CD4-positive, alpha-beta T cell (primary cell): ENCODE measurements around the gene EEF1G. TPM values are rescaled to one million over a fixed set of nuclear protein-coding genes. Genes with fewer than 3 reads are reported as not detected.
A peak's percentile ranks its signal among the peaks of the same experiment; 100 is the strongest.

Experiments
- ATAC-seq: fragments of 200-7000 bp; cut with Tn5 transposase; one replicate; pipeline ENCODE4 v1.10.0; 2022; ENCODE audit warnings: mild to moderate bottlenecking; ENCODE audit not compliant: poor library complexity
- CTCF ChIA-PET: fragments of 350-600 bp; sonication (Branson Sonifier 250); formaldehyde crosslinking; loops from one replicate; lab custom pipeline; 2021; ENCODE audit warnings: antibody characterized with exemption, inconsistent platforms; lab: Charles Lee
- POLR2A ChIA-PET: fragments of 350-600 bp; sonication (Branson Sonifier 250); formaldehyde crosslinking; loops from one replicate; lab custom pipeline; 2021; ENCODE audit warnings: antibody characterized with exemption, inconsistent platforms; lab: Charles Lee
- DNase-seq, 14 experiments: peaks; one replicate each; pipeline ENCODE4 v3.0.0-alpha.2; 2013 to 2020; ENCODE audit warnings: mixed read lengths in 2 of 14
- H3K27ac ChIP-seq, 2 donors: one replicate each; pipeline versions ENCODE4 v1.5.1 to v1.7.0; 2013; ENCODE audit warnings: low read length in 2 of 2, low read depth in 1 of 2, mild to moderate bottlenecking in 1 of 2
- H3K27me3 ChIP-seq, 2 experiments: 1 replicate in 1 of 2; 2 replicates in 1 of 2; pipeline versions ENCODE4 v1.6.1 to v1.7.0; 2013; ENCODE audit warnings: low read length in 2 of 2, control low read depth in 1 of 2, mild to moderate bottlenecking in 1 of 2, moderate library complexity in 1 of 2; ENCODE audit not compliant: insufficient read depth in 2 of 2, control insufficient read depth in 1 of 2
- H3K36me3 ChIP-seq: one replicate; pipeline ENCODE4 v1.6.1; 2013; ENCODE audit warnings: low read length, control low read depth; ENCODE audit not compliant: insufficient read depth
- H3K4me1 ChIP-seq: one replicate; pipeline ENCODE4 v1.6.1; 2013; ENCODE audit warnings: low read length, control low read depth; ENCODE audit not compliant: insufficient read depth
- H3K4me3 ChIP-seq: one replicate; pipeline ENCODE4 v1.5.1; 2013; ENCODE audit warnings: mild to moderate bottlenecking, low read length, moderate library complexity
- H3K9me3 ChIP-seq, 2 experiments: 1 replicate in 1 of 2; 2 replicates in 1 of 2; pipeline versions ENCODE4 v1.6.1 to v1.7.0; 2013; ENCODE audit warnings: low read length in 2 of 2, mild to moderate bottlenecking in 2 of 2, control low read depth in 1 of 2, moderate library complexity in 1 of 2; ENCODE audit not compliant: control insufficient read depth in 1 of 2, insufficient read depth in 1 of 2
- H3K27ac Mint-ChIP-seq: one replicate; pipeline ENCODE4 v1.8.0; 2020; ENCODE audit warnings: mixed read lengths
- H3K27me3 Mint-ChIP-seq: one replicate; pipeline ENCODE4 v1.8.0; 2021; ENCODE audit warnings: mixed read lengths
- H3K36me3 Mint-ChIP-seq: one replicate; pipeline ENCODE4 v1.8.0; 2021; ENCODE audit warnings: low read depth, mixed read lengths
- H3K4me1 Mint-ChIP-seq: one replicate; pipeline ENCODE4 v1.8.0; 2021; ENCODE audit warnings: low read depth, mixed read lengths
- H3K4me3 Mint-ChIP-seq: one replicate; pipeline ENCODE4 v1.8.0; 2020; ENCODE audit warnings: mild to moderate bottlenecking, mixed read lengths
- H3K9me3 Mint-ChIP-seq: one replicate; pipeline ENCODE4 v1.8.0; 2020; ENCODE audit warnings: mixed read lengths
- CTCF ChIP-seq: fragments of 200-600 bp; IDR thresholded peaks from one replicate; pipeline ENCODE4 v1.8.0; 2022; ENCODE audit warnings: antibody characterized with exemption, mild to moderate bottlenecking
- intact Hi-C, 2 experiments: fragments of 100-400 bp; cut with DNase I in 1 of 2; cut with micrococcal nuclease in 1 of 2; formaldehyde crosslinking; loops; one replicate each; pipeline versions ENCODE4 v1.15.1 to v1.9.0; 2023 to 2025; cut with DNase I, micrococcal nuclease
- total RNA-seq, 174 experiments: library from RNA in 2 of 174; stranded (reverse) in 2 of 174; gene quantifications; one replicate each; pipeline ENCODE4 v1.2.3 and lab custom pipeline; 2021 to 2026

EEF1G gene
- total RNA-seq, 2 experiments from 2014 or later, result 2,181 to 2,269 TPM

GRCh38 chr11:62578541-62578940 lies 4.8 kb upstream of the EEF1G start:
- H3K9me3 Mint-ChIP-seq, result no peaks in the 10 kb centered on the region
- DNase-seq (no peak), ATAC-seq (no peak)
- Histone ChIP-seq H3K9me3 (no peaks in the 10 kb centered on the region), H3K27me3 (no peaks in the 10 kb centered on the region), H3K27ac (no peak overlapping the region), H3K4me3 (no peak overlapping the region), H3K4me1 (peaks cover 17% of the 10 kb centered on the region), H3K36me3 (peaks cover 54% of the 10 kb centered on the region)
- no peak for TF ChIP-seq CTCF
- intact Hi-C loops, result no loop called here
- ChIA-PET CTCF (no interaction called here), POLR2A (interaction anchor here (0.6 to 1.5 kb wide), 2 partner anchors 8 to 13 kb away, joined by 6 to 7 read pairs; partner anchors contain the start of gene TUT1)
- no peak overlapping the region for H3K27ac Mint-ChIP-seq
- H3K36me3 Mint-ChIP-seq, result peaks cover 75% of the 10 kb centered on the region
- peaks cover 17% of the 10 kb centered on the region for H3K4me1 Mint-ChIP-seq
- no peaks in the 10 kb centered on the region for H3K27me3 Mint-ChIP-seq
- no peak overlapping the region for H3K4me3 Mint-ChIP-seq

GRCh38 chr11:62577046-62577714 lies 3.5 kb upstream of the EEF1G start:
- Histone ChIP-seq H3K27ac (no peak overlapping the region), H3K27me3 (no peaks in the 10 kb centered on the region), H3K9me3 (no peaks in the 10 kb centered on the region), H3K4me1 (peaks cover 30% of the 10 kb centered on the region), H3K4me3 (no peak overlapping the region), H3K36me3 (peaks cover 53% of the 10 kb centered on the region)
- ATAC-seq (no peak), DNase-seq (no peak)
- no peaks in the 10 kb centered on the region for H3K27me3 Mint-ChIP-seq
- ChIA-PET CTCF (interaction anchor here (1.0 kb wide), 1 partner anchor 152 kb away, joined by 3 read pairs; no protein-coding TSS in a partner anchor), POLR2A (interaction anchor here (5.8 kb wide), 1 partner anchor 15 kb away, joined by 127 read pairs; the partner anchor contains the start of gene TUT1)
- intact Hi-C loops, result no loop called here
- no peak for TF ChIP-seq CTCF
- peaks cover 29% of the 10 kb centered on the region for H3K4me1 Mint-ChIP-seq
- no peak overlapping the region for H3K27ac Mint-ChIP-seq
- peaks cover 76% of the 10 kb centered on the region for H3K36me3 Mint-ChIP-seq
- H3K9me3 Mint-ChIP-seq, result no peaks in the 10 kb centered on the region
- H3K4me3 Mint-ChIP-seq, result no peak overlapping the region

GRCh38 chr11:62575837-62576236 lies 2.1 kb upstream of the EEF1G start:
- H3K27me3 ChIP-seq, result no peaks in the 10 kb centered on the region
- ATAC-seq (no peak), DNase-seq (no peak)
- intact Hi-C loops, result loop anchor here in 1 of 2 experiments (2.0 kb wide), 1 partner anchor 15 kb away; the partner anchor contains the start of gene TUT1
- no peak overlapping the region for H3K27ac ChIP-seq
- no peak overlapping the region for H3K4me3 ChIP-seq
- CTCF ChIA-PET, result no interaction called here
- H3K9me3 Mint-ChIP-seq, result no peaks in the 10 kb centered on the region
- H3K27me3 Mint-ChIP-seq, result no peaks in the 10 kb centered on the region
- no peaks in the 10 kb centered on the region for H3K9me3 ChIP-seq
- H3K27ac Mint-ChIP-seq, result peak overlapping the region; percentile 31
- H3K4me1 Mint-ChIP-seq, result peaks cover 43% of the 10 kb centered on the region
- H3K4me3 Mint-ChIP-seq, result peak overlapping the region; percentile 77
- peaks cover 80% of the 10 kb centered on the region for H3K36me3 Mint-ChIP-seq
- POLR2A ChIA-PET, result interaction anchor here (2.3 to 5.8 kb wide), 4 partner anchors 16 to 265 kb away, joined by 13 to 127 read pairs (median 28); partner anchors contain the start of genes C11orf98, CSKMT, GANAB and TUT1
- peaks cover 56% of the 10 kb centered on the region for H3K36me3 ChIP-seq
- peaks cover 36% of the 10 kb centered on the region for H3K4me1 ChIP-seq
- no peak for TF ChIP-seq CTCF
